Caco-2 (cell line): ENCODE data around the gene PHEX. TPM values are rescaled to one million over a fixed set of nuclear protein-coding genes. Genes with fewer than 3 reads are reported as not detected.

ENCODE experiments used
- BruUV-seq: library from RNA; stranded (reverse); fragments of 400-500 nt; replicated peaks from 2 replicates; lab custom pipeline; 2021; lab: Mats Ljungman, UMichigan
- CTCF ChIA-PET: fragments of 300-600 bp; sonication (Branson Sonifier 250); formaldehyde crosslinking; loops from one replicate; lab custom pipeline; 2022; ENCODE audit warnings: antibody characterized with exemption; lab: Charles Lee
- POLR2A ChIA-PET: fragments of 300-600 bp; sonication (Branson Sonifier 250); formaldehyde crosslinking; loops from one replicate; lab custom pipeline; 2022; ENCODE audit warnings: antibody characterized with exemption; lab: Charles Lee
- DNase-seq, 2 experiments: peaks; one replicate each; pipeline versions ENCODE4 v3.0.0 to v3.0.0-alpha.2; 2020 to 2022
- H3K27me3 ChIP-seq: replicated peaks from 2 replicates; pipeline ENCODE4 v1.6.0; 2011; ENCODE audit warnings: low read length; ENCODE audit not compliant: control insufficient read depth, insufficient read depth
- H3K36me3 ChIP-seq: 2 replicates; pipeline ENCODE4 v1.5.1; 2011; ENCODE audit warnings: low read length; ENCODE audit not compliant: control insufficient read depth, insufficient read depth
- H3K4me1 ChIP-seq: fragments of 250-450 bp; sonication (Bioruptor Pico); 2 replicates; pipeline ENCODE4 v1.5.1; 2020; ENCODE audit warnings: mild to moderate bottlenecking
- H3K4me3 ChIP-seq: 2 replicates; pipeline ENCODE4 v1.5.1; 2011; ENCODE audit warnings: low read depth, mild to moderate bottlenecking, control low read depth, low read length
- H3K9me3 ChIP-seq: fragments of 250-450 bp; sonication (Bioruptor Pico); 2 replicates; pipeline ENCODE4 v1.5.1; 2020; ENCODE audit warnings: mild to moderate bottlenecking, moderate library complexity
- H3K27ac Mint-ChIP-seq: one replicate; pipeline ENCODE4 v1.8.0; 2022; ENCODE audit warnings: mixed read lengths; ENCODE audit not compliant: unreplicated experiment
- H3K27me3 Mint-ChIP-seq: one replicate; pipeline ENCODE4 v1.8.0; 2022; ENCODE audit warnings: mixed read lengths; ENCODE audit not compliant: insufficient read depth, unreplicated experiment
- H3K36me3 Mint-ChIP-seq: one replicate; pipeline ENCODE4 v1.8.0; 2022; ENCODE audit warnings: mild to moderate bottlenecking, mixed read lengths; ENCODE audit not compliant: insufficient read depth, unreplicated experiment
- H3K4me1 Mint-ChIP-seq: one replicate; pipeline ENCODE4 v1.8.0; 2022; ENCODE audit warnings: low read depth, mixed read lengths; ENCODE audit not compliant: unreplicated experiment
- H3K4me3 Mint-ChIP-seq: one replicate; pipeline ENCODE4 v1.8.0; 2022; ENCODE audit warnings: mild to moderate bottlenecking, moderate library complexity, mixed read lengths; ENCODE audit not compliant: unreplicated experiment
- H3K9me3 Mint-ChIP-seq: one replicate; pipeline ENCODE4 v1.8.0; 2022; ENCODE audit warnings: mixed read lengths; ENCODE audit not compliant: unreplicated experiment
- CTCF ChIP-seq, 2 experiments: fragments of 200-600 bp in 1 of 2; IDR thresholded peaks; 1 replicate in 1 of 2; 2 replicates in 1 of 2; pipeline versions ENCODE4 v1.5.1 to v1.8.0; 2011 to 2022; ENCODE audit warnings: antibody characterized with exemption in 1 of 2, control low read depth in 1 of 2, inconsistent platforms in 1 of 2, low read depth in 1 of 2, low read length in 1 of 2, mild to moderate bottlenecking in 1 of 2, moderate library complexity in 1 of 2; ENCODE audit not compliant: insufficient read depth in 1 of 2, severe bottlenecking in 1 of 2, unreplicated experiment in 1 of 2
- intact Hi-C: fragments of 100-400 bp; cut with micrococcal nuclease; formaldehyde crosslinking; loops from one replicate; pipeline ENCODE4 v1.10.0; 2022; ENCODE audit not compliant: unreplicated experiment
- total RNA-seq: library from RNA; stranded (reverse); gene quantifications from 2 replicates; pipeline ENCODE4 v1.2.3, GENCODE V29; 2022

PHEX gene
- total RNA-seq, 1 experiment from 2014 or later, result 0.75 TPM

GRCh38 chrX:22141047-22141730 lies 109.1 kb downstream of the PHEX start:
- H3K27ac Mint-ChIP-seq, result no peak overlapping the region
- no TSS peak for BruUV-seq
- POLR2A ChIA-PET, result no interaction called here

GRCh38 chrX:22147214-22147613 lies 115.1 kb downstream of the PHEX start:
- intact Hi-C loops, result no loop called here
- CTCF ChIA-PET, result interaction anchor here (1.3 kb wide), 1 partner anchor 12 kb away, joined by 4 read pairs; no protein-coding TSS in a partner anchor
- H3K4me1 ChIP-seq, result no peaks in the 10 kb centered on the region
- H3K27me3 ChIP-seq, result no peaks in the 10 kb centered on the region
- no TSS peak for BruUV-seq
- H3K27me3 Mint-ChIP-seq, result no peaks in the 10 kb centered on the region
- no peaks in the 10 kb centered on the region for H3K36me3 Mint-ChIP-seq
- H3K27ac Mint-ChIP-seq, result no peak overlapping the region
- no peaks in the 10 kb centered on the region for H3K36me3 ChIP-seq
- POLR2A ChIA-PET, result no interaction called here
- no peak for DNase-seq
- no peak overlapping the region for H3K4me3 Mint-ChIP-seq
- H3K4me1 Mint-ChIP-seq, result no peaks in the 10 kb centered on the region
- no peak overlapping the region for H3K4me3 ChIP-seq
- no peak for TF ChIP-seq CTCF (IDR thresholded peaks at IDR 0.05; ENCODE audit: insufficient read depth in 1 of 2, low read depth in 1 of 2, low read length in 1 of 2, severe bottlenecking in 1 of 2, unreplicated experiment in 1 of 2)
- no peaks in the 10 kb centered on the region for H3K9me3 ChIP-seq
- H3K9me3 Mint-ChIP-seq, result no peaks in the 10 kb centered on the region

More at GRCh38 chrX:22141047-22141730, 109.1 kb downstream of the PHEX start:
- H3K36me3 ChIP-seq, result no peaks in the 10 kb centered on the region
- H3K4me3 Mint-ChIP-seq, result no peak overlapping the region
- H3K9me3 Mint-ChIP-seq, result no peaks in the 10 kb centered on the region
- H3K27me3 ChIP-seq, result no peaks in the 10 kb centered on the region
- H3K27me3 Mint-ChIP-seq, result no peaks in the 10 kb centered on the region
- no peaks in the 10 kb centered on the region for H3K4me1 ChIP-seq
- DNase-seq, result no peak
- no peak for TF ChIP-seq CTCF (IDR thresholded peaks at IDR 0.05; ENCODE audit: insufficient read depth in 1 of 2, low read depth in 1 of 2, low read length in 1 of 2, severe bottlenecking in 1 of 2, unreplicated experiment in 1 of 2)
- peaks cover 2% of the 10 kb centered on the region for H3K4me1 Mint-ChIP-seq
- no peaks in the 10 kb centered on the region for H3K36me3 Mint-ChIP-seq
- intact Hi-C loops, result no loop called here
- CTCF ChIA-PET, result no interaction called here
- no peaks in the 10 kb centered on the region for H3K9me3 ChIP-seq
- no peak overlapping the region for H3K4me3 ChIP-seq

GRCh38 chrX:22147942-22148341 lies 115.8 kb downstream of the PHEX start:
- Histone ChIP-seq H3K9me3 (no peaks in the 10 kb centered on the region), H3K4me1 (no peaks in the 10 kb centered on the region), H3K36me3 (no peaks in the 10 kb centered on the region), H3K4me3 (no peak overlapping the region), H3K27me3 (no peaks in the 10 kb centered on the region)
- ChIA-PET CTCF (interaction anchor here (1.3 kb wide), 1 partner anchor 13 kb away, joined by 4 read pairs; no protein-coding TSS in a partner anchor), POLR2A (no interaction called here)
- H3K27me3 Mint-ChIP-seq, result no peaks in the 10 kb centered on the region
- intact Hi-C loops, result no loop called here
- H3K9me3 Mint-ChIP-seq, result no peaks in the 10 kb centered on the region
- no peaks in the 10 kb centered on the region for H3K36me3 Mint-ChIP-seq
- no peak overlapping the region for H3K4me3 Mint-ChIP-seq
- no peak for TF ChIP-seq CTCF (IDR thresholded peaks at IDR 0.05; ENCODE audit: insufficient read depth in 1 of 2, low read depth in 1 of 2, low read length in 1 of 2, severe bottlenecking in 1 of 2, unreplicated experiment in 1 of 2)
- DNase-seq, result no peak
- BruUV-seq, result no TSS peak
- no peak overlapping the region for H3K27ac Mint-ChIP-seq
- H3K4me1 Mint-ChIP-seq, result no peaks in the 10 kb centered on the region
